CD14-positive monocyte (primary cell): ENCODE data around the gene FBXO15. TPM values are rescaled to one million over a fixed set of nuclear protein-coding genes. Genes with fewer than 3 reads are reported as not detected.

Experiments
- DNase-seq, 3 donors: peaks; one replicate each; pipeline ENCODE4 v3.0.0-alpha.2; 2011 to 2022
- H2AFZ ChIP-seq: 2 replicates; pipeline ENCODE4 v1.6.0; 2012; ENCODE audit warnings: mild to moderate bottlenecking, low read depth, low read length, inconsistent platforms; ENCODE audit not compliant: insufficient read depth, poor library complexity, severe bottlenecking
- H3K27ac ChIP-seq, 2 donors: 1 replicate in 1 of 2; 2 replicates in 1 of 2; pipeline ENCODE4 v1.5.1; 2012 to 2013; ENCODE audit warnings: low read length in 2 of 2, control low read depth in 1 of 2, inconsistent platforms in 1 of 2, low read depth in 1 of 2, mild to moderate bottlenecking in 1 of 2
- H3K27me3 ChIP-seq, 2 donors: one replicate each; pipeline versions ENCODE4 v1.6.0 to v1.6.1; 2011 to 2013; ENCODE audit warnings: low read length in 2 of 2; ENCODE audit not compliant: control insufficient read depth in 2 of 2, insufficient read depth in 2 of 2
- H3K36me3 ChIP-seq, 2 donors: replicated peaks in 1 of 2; 1 replicate in 1 of 2; 2 replicates in 1 of 2; pipeline versions ENCODE4 v1.5.1 to v1.6.1; 2012 to 2013; ENCODE audit warnings: low read length in 2 of 2, control low read depth in 1 of 2, inconsistent platforms in 1 of 2, mild to moderate bottlenecking in 1 of 2; ENCODE audit not compliant: insufficient read depth in 2 of 2, control insufficient read depth in 1 of 2
- H3K4me1 ChIP-seq, 2 donors: 1 replicate in 1 of 2; 2 replicates in 1 of 2; pipeline versions ENCODE4 v1.5.1 to v1.6.1; 2012 to 2013; ENCODE audit warnings: low read length in 2 of 2, control low read depth in 1 of 2, inconsistent platforms in 1 of 2, mild to moderate bottlenecking in 1 of 2, moderate library complexity in 1 of 2; ENCODE audit not compliant: insufficient read depth in 2 of 2, control insufficient read depth in 1 of 2
- H3K4me2 ChIP-seq: replicated peaks from 2 replicates; pipeline ENCODE3; 2012; ENCODE audit warnings: low read length, moderate library complexity, mild to moderate bottlenecking; ENCODE audit not compliant: poor library complexity, severe bottlenecking; ENCODE audit errors: extremely low read depth
- H3K4me3 ChIP-seq, 3 experiments: fragments of 200-600 bp in 1 of 3; sonication (generic) in 1 of 3; replicated peaks in 1 of 3; 1 replicate in 2 of 3; 2 replicates in 1 of 3; pipeline ENCODE4 v1.5.1; 2011 to 2013; ENCODE audit warnings: low read length in 3 of 3, mild to moderate bottlenecking in 3 of 3, control low read depth in 2 of 3, low read depth in 2 of 3, inconsistent platforms in 1 of 3, moderate library complexity in 1 of 3
- H3K79me2 ChIP-seq: 2 replicates; pipeline ENCODE4 v1.6.0; 2012; ENCODE audit warnings: mild to moderate bottlenecking, control low read depth, inconsistent platforms, low read length, moderate library complexity; ENCODE audit not compliant: insufficient read depth
- H3K9ac ChIP-seq: 2 replicates; pipeline ENCODE4 v1.6.0; 2017; ENCODE audit warnings: low read length, mild to moderate bottlenecking; ENCODE audit not compliant: insufficient read depth, poor library complexity, severe bottlenecking
- H3K9me3 ChIP-seq, 2 donors: replicated peaks in 1 of 2; 1 replicate in 1 of 2; 2 replicates in 1 of 2; pipeline versions ENCODE4 v1.5.1 to v1.6.1; 2012 to 2013; ENCODE audit warnings: low read length in 2 of 2, control low read depth in 1 of 2; ENCODE audit not compliant: control insufficient read depth in 1 of 2, insufficient read depth in 1 of 2
- H4K20me1 ChIP-seq: 2 replicates; pipeline ENCODE4 v1.6.0; 2012; ENCODE audit warnings: mild to moderate bottlenecking, low read length, control low read depth, moderate library complexity; ENCODE audit not compliant: insufficient read depth
- H3K27ac Mint-ChIP-seq, 7 donors: one replicate each; pipeline ENCODE4 v1.8.0; 2020; ENCODE audit warnings: mild to moderate bottlenecking in 7 of 7, mixed read lengths in 7 of 7, moderate library complexity in 6 of 7, inconsistent platforms in 2 of 7
- H3K27me3 Mint-ChIP-seq, 3 donors: one replicate each; pipeline ENCODE4 v1.8.0; 2021 to 2022; ENCODE audit warnings: low read depth in 3 of 3, mild to moderate bottlenecking in 3 of 3, mixed read lengths in 3 of 3, moderate library complexity in 3 of 3, inconsistent platforms in 1 of 3
- H3K36me3 Mint-ChIP-seq, 2 donors: one replicate each; pipeline ENCODE4 v1.8.0; 2020; ENCODE audit warnings: mixed read lengths in 2 of 2, inconsistent platforms in 1 of 2, mild to moderate bottlenecking in 1 of 2
- H3K4me1 Mint-ChIP-seq: one replicate; pipeline ENCODE4 v1.8.0; 2020; ENCODE audit warnings: mild to moderate bottlenecking, mixed read lengths
- H3K4me3 Mint-ChIP-seq, 2 donors: one replicate each; pipeline ENCODE4 v1.8.0; 2020; ENCODE audit warnings: mild to moderate bottlenecking in 2 of 2, mixed read lengths in 2 of 2, moderate library complexity in 1 of 2
- H3K9me3 Mint-ChIP-seq, 7 donors: one replicate each; pipeline ENCODE4 v1.8.0; 2020 to 2022; ENCODE audit warnings: mixed read lengths in 7 of 7, mild to moderate bottlenecking in 6 of 7, moderate library complexity in 6 of 7, inconsistent platforms in 2 of 7
- WGBS: methylation state at CpG from one replicate; pipeline ENCODE4 v1.1.5; 2013; ENCODE audit warnings: missing lambda C conversion rate; ENCODE audit not compliant: insufficient coverage; 5-methylcytosine and 5-hydroxymethylcytosine counted together
- intact Hi-C, 2 donors: fragments of 100-400 bp; cut with micrococcal nuclease; formaldehyde crosslinking; loops; one replicate each; pipeline versions ENCODE4 v1.15.0 to v1.15.1; 2023
- polyA plus RNA-seq, 3 donors: library from polyadenylated mRNA; depleted of rRNA in 1 of 3; unstranded in 2 of 3; stranded (reverse) in 1 of 3; fragments of 300-500 nt in 2 of 3; fragments of >200 nt in 1 of 3; fragmentation: Illumina TruSeq in 2 of 3; gene quantifications; 1 replicate in 2 of 3; 2 replicates in 1 of 3; pipeline ENCODE4 v1.2.3, GENCODE V29; 2012 to 2021
- TF ChIP-seq, protein P1 (sequence below): fragments of 200-600 bp; IDR thresholded peaks from one replicate; pipeline ENCODE4 v1.8.0; 2022; ENCODE audit warnings: antibody characterized with exemption, mild to moderate bottlenecking

Gene FBXO15
- polyA plus RNA-seq, 3 donors = not detected

DNA sequence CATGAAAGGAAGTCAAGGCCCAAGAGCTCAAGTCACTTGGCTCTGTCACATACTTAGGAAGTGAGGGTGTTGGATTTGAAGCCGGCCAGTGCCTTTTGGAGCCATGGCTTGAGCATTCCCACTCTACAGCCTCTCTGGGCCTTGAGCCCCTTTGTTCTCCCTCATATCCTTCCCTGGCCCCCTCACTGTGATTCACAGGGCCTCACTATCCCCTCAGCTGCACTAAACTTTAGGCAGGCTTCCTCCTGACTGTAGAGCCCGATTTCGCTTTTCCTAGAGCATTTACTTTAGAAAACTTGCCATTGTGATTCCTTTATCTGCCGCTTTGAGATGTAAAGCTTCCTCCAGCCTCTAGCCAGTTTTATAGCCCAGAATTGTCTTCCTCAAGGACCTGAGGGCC, 107.6 kb downstream of the FBXO15 start:
- H3K9me3 ChIP-seq = no peaks in the 10 kb centered on the region

DNA sequence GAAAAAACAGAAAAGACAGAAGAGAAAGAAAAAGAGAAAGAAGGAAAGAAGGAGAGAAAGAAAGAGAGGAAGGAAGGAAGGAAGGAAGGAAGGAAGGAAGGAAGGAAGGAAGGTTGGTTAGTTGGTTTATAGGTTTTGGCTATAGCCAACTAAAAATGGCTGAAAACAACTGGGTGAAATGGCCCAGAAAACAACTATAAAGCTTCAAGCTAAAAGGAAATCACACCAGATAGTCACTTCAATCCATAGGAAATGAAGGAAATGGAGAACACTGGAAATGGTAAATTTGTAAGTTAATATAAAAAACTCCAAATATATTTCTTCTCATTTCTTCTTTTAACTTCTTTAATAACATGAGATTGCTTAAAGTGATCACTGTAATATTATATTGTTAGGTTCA, 118.5 kb downstream of the FBXO15 start:
- intact Hi-C loops = no loop called here

More for the DNA sequence above, 107.6 kb downstream of the FBXO15 start:
- no peaks in the 10 kb centered on the region for H3K27me3 ChIP-seq
- intact Hi-C loops = no loop called here
- H3K27ac Mint-ChIP-seq = no peak overlapping the region
- peaks cover 2 to 3% (median 2%) of the 10 kb centered on the region in 3 donors for H3K27me3 Mint-ChIP-seq
- no peaks in the 10 kb centered on the region for H3K36me3 Mint-ChIP-seq
- peaks cover 7 to 14% of the 10 kb centered on the region in 2 donors for H3K4me1 ChIP-seq
- H3K4me1 Mint-ChIP-seq = no peaks in the 10 kb centered on the region
- no peak overlapping the region for H3K4me3 ChIP-seq
- H2AFZ ChIP-seq = no peak overlapping the region
- 92% methylated on average over 3 of the region's 4 CpGs for WGBS
- DNase-seq = no peak
- no peak overlapping the region for H3K27ac ChIP-seq
- H3K9me3 Mint-ChIP-seq = peaks cover 0 to 3% (median 0%) of the 10 kb centered on the region in 7 donors
- TF ChIP-seq, protein P1, sequence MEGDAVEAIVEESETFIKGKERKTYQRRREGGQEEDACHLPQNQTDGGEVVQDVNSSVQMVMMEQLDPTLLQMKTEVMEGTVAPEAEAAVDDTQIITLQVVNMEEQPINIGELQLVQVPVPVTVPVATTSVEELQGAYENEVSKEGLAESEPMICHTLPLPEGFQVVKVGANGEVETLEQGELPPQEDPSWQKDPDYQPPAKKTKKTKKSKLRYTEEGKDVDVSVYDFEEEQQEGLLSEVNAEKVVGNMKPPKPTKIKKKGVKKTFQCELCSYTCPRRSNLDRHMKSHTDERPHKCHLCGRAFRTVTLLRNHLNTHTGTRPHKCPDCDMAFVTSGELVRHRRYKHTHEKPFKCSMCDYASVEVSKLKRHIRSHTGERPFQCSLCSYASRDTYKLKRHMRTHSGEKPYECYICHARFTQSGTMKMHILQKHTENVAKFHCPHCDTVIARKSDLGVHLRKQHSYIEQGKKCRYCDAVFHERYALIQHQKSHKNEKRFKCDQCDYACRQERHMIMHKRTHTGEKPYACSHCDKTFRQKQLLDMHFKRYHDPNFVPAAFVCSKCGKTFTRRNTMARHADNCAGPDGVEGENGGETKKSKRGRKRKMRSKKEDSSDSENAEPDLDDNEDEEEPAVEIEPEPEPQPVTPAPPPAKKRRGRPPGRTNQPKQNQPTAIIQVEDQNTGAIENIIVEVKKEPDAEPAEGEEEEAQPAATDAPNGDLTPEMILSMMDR = no peak
- no peak overlapping the region for H3K4me2 ChIP-seq
- H3K9ac ChIP-seq = no peak overlapping the region
- no peaks in the 10 kb centered on the region for H3K79me2 ChIP-seq
- no peaks in the 10 kb centered on the region for H4K20me1 ChIP-seq
- H3K36me3 ChIP-seq = no peaks in the 10 kb centered on the region
- no peak overlapping the region for H3K4me3 Mint-ChIP-seq

More for the DNA sequence above, 118.5 kb downstream of the FBXO15 start:
- TF ChIP-seq, protein P1 = no peak
- no peak overlapping the region for H3K4me3 Mint-ChIP-seq
- Histone ChIP-seq H3K9me3 (no peaks in the 10 kb centered on the region), H3K27me3 (peaks cover 6 to 12% of the 10 kb centered on the region in 2 donors), H3K79me2 (no peaks in the 10 kb centered on the region), H3K4me2 (no peak overlapping the region), H3K4me3 (no peak overlapping the region), H3K9ac (no peak overlapping the region), H4K20me1 (no peaks in the 10 kb centered on the region), H3K36me3 (no peaks in the 10 kb centered on the region), H3K4me1 (no peaks in the 10 kb centered on the region), H2AFZ (no peak overlapping the region), H3K27ac (no peak overlapping the region)
- no peak for DNase-seq
- no peaks in the 10 kb centered on the region for H3K36me3 Mint-ChIP-seq
- no peak overlapping the region for H3K27ac Mint-ChIP-seq
- H3K27me3 Mint-ChIP-seq = peaks cover 10 to 31% (median 16%) of the 10 kb centered on the region in 3 donors
- no peaks in the 10 kb centered on the region for H3K4me1 Mint-ChIP-seq
- peaks cover 0 to 3% (median 0%) of the 10 kb centered on the region in 7 donors for H3K9me3 Mint-ChIP-seq

Other genes with a start within 250 kb of the FBXO15 start
- 10 to 100 TPM; 11.0 to 15.6 (median 14.7) TPM for gene TIMM21, start 689 bp upstream of the FBXO15 start, polyA plus RNA-seq
- 10 to 100 TPM; 19.0 to 27.6 (median 22.4) TPM for gene CYB5A, start 144.1 kb upstream of the FBXO15 start, polyA plus RNA-seq
- not detected for gene C18orf63, start 168.0 kb upstream of the FBXO15 start, polyA plus RNA-seq